Islet precursor cell (in vitro differentiated cells): Measurements from ENCODE around the gene FKBP11.
A peak's percentile ranks its signal among the peaks of the same experiment; 100 is the strongest.
"Not testable (repeated sequence)": the region's sequence is repeated elsewhere in the genome, so short reads cannot be mapped to it uniquely, and the experiment has no call there.

Experiments used
- DNase-seq: peaks from one replicate; pipeline ENCODE4 v3.0.0-alpha.2; 2018

FKBP11 gene

DNA sequence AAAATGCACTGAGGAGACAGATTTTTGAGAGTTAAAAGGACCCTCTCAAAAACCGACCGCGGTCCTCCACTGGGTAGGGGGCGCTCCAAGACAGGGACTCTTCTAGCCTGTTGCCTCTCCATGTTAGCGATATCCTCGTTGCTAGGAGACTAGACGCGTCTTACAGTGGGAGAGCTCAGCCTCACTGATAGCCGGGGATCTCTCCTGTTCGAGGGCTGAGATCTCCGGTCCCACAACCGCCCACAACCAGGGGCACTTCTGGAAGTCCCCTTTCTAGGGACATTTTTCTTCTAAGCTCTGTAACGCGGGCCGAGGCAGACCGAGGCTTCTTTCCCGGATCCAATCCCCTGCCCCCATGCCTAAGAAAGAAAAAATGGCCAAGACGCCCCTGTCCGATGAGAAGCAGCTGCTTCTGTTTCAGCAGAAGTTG lies 21.3 kb downstream of the FKBP11 start:
- peak; percentile 95 for DNase-seq

DNA sequence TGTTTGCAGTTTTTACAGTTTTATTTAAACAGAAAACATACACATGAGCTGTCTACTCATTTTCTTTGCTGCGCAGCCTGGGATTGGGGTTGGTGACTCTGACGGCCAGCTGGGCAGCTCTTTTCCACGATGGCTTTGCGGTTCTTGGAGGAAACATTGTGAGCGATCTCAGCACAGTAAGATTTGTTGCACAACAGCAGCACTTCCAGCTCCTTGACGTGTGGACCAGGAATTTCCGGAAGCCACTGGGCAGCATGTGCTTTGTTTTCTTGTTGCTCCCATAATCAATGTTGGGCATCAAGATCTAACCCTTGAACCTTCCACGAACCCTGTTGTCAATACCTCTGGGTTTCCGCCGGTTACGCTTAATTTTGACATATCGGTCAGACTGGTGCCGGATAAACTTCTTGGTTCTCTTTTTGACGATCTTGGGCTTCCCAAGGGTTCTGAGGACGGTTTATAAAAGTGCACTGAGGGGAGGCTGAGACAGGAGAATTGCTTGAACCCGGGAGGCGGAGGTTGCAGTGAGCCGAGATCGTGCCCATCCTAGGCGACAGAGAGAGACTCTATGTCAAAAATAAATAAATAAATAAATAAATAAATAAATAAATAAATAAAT lies 21.8 kb downstream of the FKBP11 start:
- no peak for DNase-seq

- no peak for DNase-seq
These were observed 24.0 kb downstream of the FKBP11 start for GRCh38 chr12:48901278-48901677.

- DNase-seq: no peak
These were observed 25.6 kb downstream of the FKBP11 start for GRCh38 chr12:48899651-48900050.

DNA sequence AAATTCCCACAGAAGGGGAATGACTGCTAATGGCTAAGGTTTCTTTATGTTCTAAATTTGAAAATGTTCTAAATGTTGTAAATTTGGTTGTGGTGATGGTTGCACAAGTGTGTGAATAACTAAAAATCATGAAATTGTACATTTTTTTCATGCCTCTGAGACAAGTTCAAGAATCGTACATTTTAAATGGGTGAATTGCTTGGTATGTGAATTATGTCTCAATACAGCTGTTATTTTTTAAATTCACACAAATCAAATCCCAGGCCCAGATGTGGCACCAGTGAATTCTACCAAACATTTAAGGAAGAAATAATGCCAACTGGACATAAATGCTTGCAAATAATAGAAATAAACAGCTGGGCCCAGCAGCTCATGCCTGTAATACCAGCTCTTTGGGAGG lies 31.0 kb downstream of the FKBP11 start:
- no peak for DNase-seq

- peak; percentile 96 for DNase-seq
These were observed 34.5 kb downstream of the FKBP11 start for GRCh38 chr12:48890657-48891418.

DNA sequence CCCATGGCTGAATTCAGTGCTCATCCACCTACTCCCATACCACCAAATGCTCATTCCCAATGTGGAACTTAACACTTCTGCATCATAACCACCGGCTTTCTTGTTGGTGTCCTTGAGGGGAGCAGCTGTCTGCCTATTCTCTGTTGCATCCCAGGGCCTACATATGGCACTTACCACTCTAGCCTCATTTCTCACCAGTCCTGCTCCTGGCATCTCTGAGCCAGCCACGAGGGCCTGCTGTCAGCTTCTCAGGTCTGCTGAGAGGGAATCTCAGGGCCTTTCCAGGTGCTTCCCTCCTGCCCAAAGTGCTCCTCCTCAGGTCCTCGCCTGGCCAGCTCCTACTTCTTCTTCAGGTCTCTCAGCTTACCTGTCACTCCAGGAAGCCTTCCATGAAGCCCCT lies 35.6 kb downstream of the FKBP11 start:
- DNase-seq: no peak

- DNase-seq: peak; percentile 92
These were observed 41.8 kb downstream of the FKBP11 start for GRCh38 chr12:48883305-48884161.

DNA sequence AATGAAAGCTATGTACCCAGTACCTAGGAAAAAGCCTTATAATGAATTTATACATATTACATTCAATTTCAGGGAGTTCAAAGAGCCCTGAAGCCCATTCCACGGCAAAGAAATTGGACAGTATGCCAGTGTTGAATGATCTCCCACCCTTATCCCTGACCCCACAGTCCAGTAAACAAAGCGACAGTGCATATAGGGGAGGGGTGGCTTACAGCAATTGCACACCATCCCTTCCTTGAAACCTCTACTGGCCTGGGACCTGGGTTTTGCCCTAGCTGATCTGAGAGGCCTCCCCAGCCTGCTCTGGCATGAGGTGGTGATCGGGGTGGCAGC lies 42.4 kb downstream of the FKBP11 start:
- DNase-seq: no peak

- peak; percentile 95 for DNase-seq
These were observed 43.0 kb downstream of the FKBP11 start for GRCh38 chr12:48882315-48882687.

DNA sequence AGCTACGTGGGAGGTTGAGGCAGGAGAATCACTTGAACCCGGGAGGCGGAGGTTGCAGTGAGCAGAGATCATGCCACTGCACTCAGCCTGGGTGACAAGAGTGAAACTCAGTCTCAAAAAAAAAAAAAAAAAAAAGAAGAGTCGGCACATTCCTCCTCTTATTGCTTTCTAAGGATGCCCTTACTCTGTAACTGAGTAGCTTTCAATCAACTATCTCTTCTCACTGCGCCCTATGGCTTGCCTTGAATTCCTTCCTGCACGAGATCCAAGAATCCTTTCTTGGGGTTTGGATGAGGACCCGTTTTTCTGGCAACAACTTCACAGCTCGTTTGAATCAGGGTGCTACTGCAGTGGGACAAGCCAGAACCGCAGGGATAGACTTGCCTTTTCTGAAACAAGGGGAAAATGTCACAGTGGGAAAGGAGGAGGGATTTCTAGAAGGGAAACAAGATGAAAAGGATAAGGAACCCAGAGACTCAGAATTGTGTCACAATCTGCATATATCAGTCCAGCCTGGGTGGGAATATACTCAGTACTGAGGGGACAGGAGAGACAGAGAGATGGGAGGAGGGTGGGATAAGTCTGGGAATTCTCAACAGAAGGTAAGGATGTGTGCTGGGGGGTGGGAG lies 43.5 kb downstream of the FKBP11 start:
- DNase-seq: no peak

GRCh38 chr12:48880647-48881046 lies 44.6 kb downstream of the FKBP11 start:
- DNase-seq: no peak

- no peak for DNase-seq
These were observed 46.7 kb downstream of the FKBP11 start for GRCh38 chr12:48878548-48878947.

- no peak for DNase-seq
These were observed 49.3 kb downstream of the FKBP11 start for GRCh38 chr12:48875944-48876515.

DNA sequence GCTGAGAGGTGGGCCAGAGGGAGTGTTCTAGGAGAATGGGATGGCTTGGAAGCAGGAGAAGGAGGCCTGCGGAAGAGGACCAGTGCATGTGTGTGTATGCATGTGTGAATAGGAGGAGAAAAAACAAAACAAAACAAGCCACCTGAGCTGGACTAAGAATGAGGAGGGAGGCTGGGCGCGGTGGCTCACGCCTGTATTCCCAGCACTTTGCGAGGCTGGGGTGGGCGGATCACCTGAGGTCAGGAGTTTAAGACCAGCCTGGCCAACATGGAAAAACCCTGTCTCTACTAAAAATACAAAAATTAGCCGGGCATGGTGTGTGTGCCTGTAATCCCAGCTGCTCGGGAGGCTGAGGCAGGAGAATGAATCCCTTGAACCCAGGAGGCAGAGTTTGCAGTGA lies 51.8 kb downstream of the FKBP11 start:
- not testable (repeated sequence) for DNase-seq

GRCh38 chr12:48873096-48873495 lies 52.2 kb downstream of the FKBP11 start:
- DNase-seq: no peak
